HEK293 (cell line): ENCODE data around the gene ZNF664.
A peak's percentile ranks its signal among the peaks of the same experiment; 100 is the strongest.

Source experiments
- CTCF ChIA-PET: fragments of 350-600 bp; formaldehyde crosslinking; extraction: SDS; loops from one replicate; lab custom pipeline; 2021; ENCODE audit warnings: antibody characterized with exemption; lab: Yijun Ruan, JAX
- POLR2A ChIA-PET: fragments of 300-600 bp; formaldehyde crosslinking; extraction: SDS; loops from one replicate; lab custom pipeline; 2020; ENCODE audit warnings: antibody characterized with exemption, inconsistent platforms; lab: Yijun Ruan, JAX
- H3K27ac ChIP-seq: fragments of 200-500 bp; sonication (Bioruptor generic); 2 replicates; pipeline ENCODE4 v1.5.1; 2014; ENCODE audit warnings: low read depth, low read length, control low read depth, inconsistent platforms; ENCODE audit errors: extremely low read depth
- H3K36me3 ChIP-seq, 2 experiments: fragments of 200-500 bp in 1 of 2; sonication (Bioruptor generic) in 1 of 2; 1 replicate in 1 of 2; 2 replicates in 1 of 2; pipeline ENCODE4 v1.5.1; 2014 to 2017; ENCODE audit warnings: inconsistent platforms in 2 of 2, low read length in 2 of 2; ENCODE audit not compliant: control insufficient read depth in 2 of 2, insufficient read depth in 1 of 2
- H3K4me1 ChIP-seq: fragments of 200-500 bp; sonication (Bioruptor generic); 2 replicates; pipeline ENCODE4 v1.5.1; 2014; ENCODE audit warnings: mild to moderate bottlenecking, low read length, inconsistent platforms; ENCODE audit not compliant: control insufficient read depth, insufficient read depth
- H3K4me3 ChIP-seq: 2 replicates; pipeline ENCODE4 v1.5.1; 2011; ENCODE audit warnings: low read depth, mild to moderate bottlenecking, control low read depth, low read length, moderate library complexity
- H3K9me3 ChIP-seq: fragments of 200-500 bp; sonication (Bioruptor generic); 2 replicates; pipeline ENCODE4 v1.5.1; 2014; ENCODE audit warnings: low read depth, low read length, inconsistent platforms; ENCODE audit not compliant: control insufficient read depth, insufficient read depth
- AEBP2 ChIP-seq: fragments of 450-650 bp; formaldehyde crosslinking; IDR thresholded peaks from 2 replicates; pipeline ENCODE4 v1.5.1; 2016; ENCODE audit warnings: missing biosample characterization, missing genetic modification characterization, borderline replicate concordance
- ELK4 ChIP-seq: IDR thresholded peaks from 2 replicates; pipeline ENCODE4 v1.6.1; 2011; ENCODE audit warnings: mild to moderate bottlenecking, low read depth, low read length, borderline replicate concordance
- GLI4 ChIP-seq: fragments of 450-650 bp; formaldehyde crosslinking; IDR thresholded peaks from 2 replicates; pipeline ENCODE4 v1.5.1; 2016; ENCODE audit warnings: missing biosample characterization, missing genetic modification characterization
- KLF8 ChIP-seq: fragments of 450-650 bp; formaldehyde crosslinking; IDR thresholded peaks from 2 replicates; pipeline ENCODE4 v1.5.1; 2016; ENCODE audit warnings: missing biosample characterization, missing genetic modification characterization
- OVOL3 ChIP-seq: fragments of 450-650 bp; formaldehyde crosslinking; IDR thresholded peaks from 2 replicates; pipeline ENCODE4 v1.5.1; 2016; ENCODE audit warnings: missing biosample characterization, missing genetic modification characterization
- RBAK ChIP-seq: fragments of 450-650 bp; formaldehyde crosslinking; IDR thresholded peaks from 2 replicates; pipeline ENCODE4 v1.5.1; 2016; ENCODE audit warnings: missing biosample characterization, missing genetic modification characterization
- SP7 ChIP-seq: fragments of 450-650 bp; formaldehyde crosslinking; IDR thresholded peaks from 2 replicates; pipeline ENCODE4 v1.5.1; 2016; ENCODE audit warnings: missing biosample characterization, missing genetic modification characterization
- ZBTB10 ChIP-seq: fragments of 450-650 bp; formaldehyde crosslinking; IDR thresholded peaks from 2 replicates; pipeline ENCODE4 v1.5.1; 2016; ENCODE audit warnings: missing biosample characterization, missing genetic modification characterization
- ZBTB26 ChIP-seq: fragments of 450-650 bp; formaldehyde crosslinking; optimal IDR thresholded peaks from 2 replicates; pipeline ENCODE3; 2016; ENCODE audit warnings: missing biosample characterization, mild to moderate bottlenecking, missing genetic modification characterization
- ZBTB7A ChIP-seq: fragments of 450-650 bp; formaldehyde crosslinking; IDR thresholded peaks from 2 replicates; pipeline ENCODE4 v1.5.1; 2016; ENCODE audit warnings: low read depth, missing biosample characterization, missing genetic modification characterization
- ZFP3 ChIP-seq: fragments of 450-650 bp; formaldehyde crosslinking; IDR thresholded peaks from 2 replicates; pipeline ENCODE4 v1.5.1; 2016; ENCODE audit warnings: low read depth, missing biosample characterization, missing genetic modification characterization
- ZNF248 ChIP-seq: fragments of 450-650 bp; formaldehyde crosslinking; IDR thresholded peaks from 2 replicates; pipeline ENCODE4 v1.5.1; 2017; ENCODE audit warnings: missing biosample characterization, missing genetic modification characterization
- ZNF398 ChIP-seq: fragments of 450-650 bp; formaldehyde crosslinking; IDR thresholded peaks from 2 replicates; pipeline ENCODE4 v1.5.1; 2017; ENCODE audit warnings: missing biosample characterization, missing genetic modification characterization
- ZNF561 ChIP-seq: fragments of 450-650 bp; IDR thresholded peaks from 2 replicates; pipeline ENCODE4 v1.5.1; 2018; ENCODE audit warnings: missing biosample characterization, missing genetic modification characterization, borderline replicate concordance
- ZNF610 ChIP-seq: fragments of 450-650 bp; formaldehyde crosslinking; IDR thresholded peaks from 2 replicates; pipeline ENCODE4 v1.5.1; 2016; ENCODE audit warnings: missing biosample characterization, missing genetic modification characterization, borderline replicate concordance
- ZNF624 ChIP-seq: fragments of 450-650 bp; formaldehyde crosslinking; IDR thresholded peaks from 2 replicates; pipeline ENCODE4 v1.5.1; 2017; ENCODE audit warnings: missing biosample characterization, missing genetic modification characterization
- ZNF76 ChIP-seq: fragments of 450-650 bp; formaldehyde crosslinking; IDR thresholded peaks from 2 replicates; pipeline ENCODE4; 2016; ENCODE audit warnings: low read depth, missing biosample characterization, missing genetic modification characterization, borderline replicate concordance
- ZSCAN5A ChIP-seq: fragments of 450-650 bp; formaldehyde crosslinking; IDR thresholded peaks from 2 replicates; pipeline ENCODE4 v1.5.1; 2016; ENCODE audit warnings: missing biosample characterization, missing genetic modification characterization

The ZNF664 gene

GRCh38 chr12:124046456-124046740 is 73.4 kb downstream of the ZNF664 start:
- Histone ChIP-seq H3K4me1 (no peaks in the 10 kb centered on the region), H3K36me3 (no peaks in the 10 kb centered on the region), H3K9me3 (no peaks in the 10 kb centered on the region), H3K4me3 (no peak overlapping the region), H3K27ac (no peak overlapping the region)
- ChIA-PET POLR2A (no interaction called here), CTCF (interaction anchor here (0.7 kb wide), 1 partner anchor 14 kb away, joined by 3 read pairs; no protein-coding TSS in a partner anchor)
- TF ChIP-seq KLF8 (tag by site-specific recombination) (no peak), ZNF398 (no peak), GLI4 (tag by site-specific recombination) (no peak), ZBTB26 (no peak), SP7 (tag by site-specific recombination) (no peak), ZNF624 (tag by site-specific recombination) (no peak), ZBTB10 (no peak), AEBP2 (tag by site-specific recombination) (no peak), ZNF248 (no peak), OVOL3 (tag by site-specific recombination) (no peak), ZNF561 (tag by site-specific recombination) (no peak), ELK4 (no peak), ZBTB7A (tag by site-specific recombination) (no peak), RBAK (tag by site-specific recombination) (no peak)

GRCh38 chr12:124047045-124047566 is 74.1 kb downstream of the ZNF664 start:
- no peaks in the 10 kb centered on the region for H3K9me3 ChIP-seq
- CTCF ChIA-PET, result interaction anchor here (0.6 to 0.8 kb wide), 3 partner anchors 12 to 703 kb away, joined by 3 to 4 read pairs (median 3); no protein-coding TSS in a partner anchor

More at GRCh38 chr12:124047045-124047566, 74.1 kb downstream of the ZNF664 start:
- Histone ChIP-seq H3K4me1 (no peaks in the 10 kb centered on the region), H3K27ac (no peak overlapping the region), H3K4me3 (no peak overlapping the region), H3K36me3 (no peaks in the 10 kb centered on the region)
- POLR2A ChIA-PET, result no interaction called here
- TF ChIP-seq ZFP3 (tag by site-specific recombination) (no peak), ZNF610 (peak; percentile 97), ZNF76 (tag by site-specific recombination) (no peak), ZSCAN5A (tag by site-specific recombination) (no peak)
